Activated gamma-delta T cell treated with Interleukin-2 at 50 U/mL for 16 hours (primary cell): ENCODE results near the gene FMOD.
"Not testable (repeated sequence)": the region's sequence is repeated elsewhere in the genome, so short reads cannot be mapped to it uniquely, and the experiment has no call there.

Source experiments
- DNase-seq: peaks from one replicate; pipeline ENCODE4 v3.0.0-alpha.2; 2020

FMOD gene

DNA sequence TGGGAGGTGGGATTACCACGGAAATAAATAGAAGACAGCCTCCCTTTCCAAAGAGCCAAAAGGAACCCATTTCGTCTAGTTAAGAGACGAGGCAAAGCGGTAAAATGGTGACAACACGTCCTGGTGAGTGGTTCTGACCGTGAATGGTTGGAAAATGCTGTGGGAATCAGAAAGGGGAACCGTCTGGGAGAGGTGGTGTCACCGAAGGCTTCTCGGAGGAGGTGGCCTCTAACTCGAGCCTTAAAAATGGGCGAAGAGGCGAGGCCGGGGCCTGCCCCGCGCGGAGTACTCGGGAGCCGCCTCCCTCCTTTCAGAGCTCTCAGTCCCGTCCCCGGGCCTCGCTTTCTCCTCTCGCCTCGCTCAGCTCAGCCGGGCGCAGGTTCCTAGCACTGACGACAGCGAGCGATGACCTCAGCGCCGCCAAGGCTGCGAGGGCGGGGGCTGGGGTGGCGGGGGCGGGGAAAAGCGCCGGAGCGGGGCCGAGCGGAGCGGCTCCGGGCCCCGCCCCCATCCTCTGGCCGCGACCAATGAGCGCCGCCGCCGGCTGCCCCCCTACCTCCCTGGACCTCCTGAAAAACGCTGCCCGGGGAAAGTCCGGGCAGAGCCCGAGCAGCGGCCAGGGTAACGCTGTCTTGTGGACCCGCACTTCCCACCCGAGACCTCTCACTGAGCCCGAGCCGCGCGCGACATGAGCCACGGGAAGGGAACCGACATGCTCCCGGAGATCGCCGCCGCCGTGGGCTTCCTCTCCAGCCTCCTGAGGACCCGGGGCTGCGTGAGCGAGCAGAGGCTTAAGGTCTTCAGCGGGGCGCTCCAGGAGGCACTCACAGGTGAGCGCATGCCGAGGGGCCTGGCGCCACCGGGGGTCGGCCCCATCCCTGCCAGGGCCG is 45.8 kb downstream of the FMOD start, which contains the start of gene BTG2:
Gene BTG2, plus strand, starts transcription at position 601 of the 890 bp plus-strand sequence. Its CDS starts 88 bp downstream, at position 689.
- DNase-seq: peak; percentile 89

GRCh38 chr1:203304391-203304918 is 46.5 kb downstream of the FMOD start:
- no peak for DNase-seq

DNA sequence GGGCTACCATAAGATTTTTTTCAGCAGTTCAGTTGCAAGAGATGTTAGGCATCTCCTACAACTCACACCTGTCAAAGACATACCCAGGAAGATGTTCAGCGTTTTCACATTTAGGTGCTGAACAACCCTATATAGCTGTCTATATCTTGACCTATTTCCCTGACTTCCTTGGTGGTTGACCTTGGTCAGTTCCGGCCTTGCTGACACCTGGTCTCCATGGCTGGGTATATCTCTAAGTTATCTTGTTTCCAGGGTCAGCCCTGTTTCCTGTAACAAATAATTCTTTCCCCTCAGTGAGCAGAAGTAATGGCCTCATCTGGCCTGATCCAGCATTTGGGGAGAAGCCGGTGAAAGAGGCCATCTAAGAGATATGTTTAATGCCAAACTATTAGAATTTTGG is 48.0 kb downstream of the FMOD start:
- no peak for DNase-seq

- DNase-seq: no peak
Measured at GRCh38 chr1:203302456-203302855, 48.5 kb downstream of the FMOD start.

GRCh38 chr1:203301331-203301668 is 49.6 kb downstream of the FMOD start:
- no peak for DNase-seq

- no peak for DNase-seq
Measured at GRCh38 chr1:203300441-203301330, 50.2 kb downstream of the FMOD start.

DNA sequence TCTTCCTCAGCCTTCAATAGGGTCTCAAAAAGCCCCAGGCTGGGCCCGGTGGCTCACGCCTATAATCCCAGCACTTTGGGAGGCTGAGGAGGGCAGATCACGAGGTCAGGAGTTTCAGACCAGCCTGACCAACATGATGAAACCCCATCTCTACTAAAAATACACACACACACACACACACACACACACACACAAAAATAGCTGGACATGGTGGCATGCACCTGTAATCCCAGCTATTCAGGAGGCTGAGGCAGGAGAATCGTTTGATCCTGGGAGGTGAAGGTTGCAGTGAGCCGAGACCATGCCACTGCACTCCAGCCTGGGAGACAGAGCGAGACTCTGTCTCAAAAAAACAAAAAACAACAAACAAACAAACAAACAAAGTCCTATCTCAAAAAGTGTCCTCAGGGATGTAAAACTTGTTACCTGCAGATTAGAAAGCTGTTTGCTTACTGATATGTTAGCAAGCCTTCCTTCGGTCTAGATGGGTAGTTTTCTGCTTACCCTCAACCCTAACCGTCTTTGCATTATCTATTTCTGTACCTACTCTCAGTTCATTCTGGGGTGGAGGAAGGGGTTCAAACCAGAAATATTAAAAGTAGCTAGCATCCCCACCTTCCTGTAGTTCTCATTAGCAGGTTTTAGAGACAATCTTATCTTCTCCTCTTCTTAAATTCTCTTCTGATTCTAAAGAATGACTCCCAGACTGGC is 51.0 kb downstream of the FMOD start:
- not testable (repeated sequence) for DNase-seq

GRCh38 chr1:203299169-203299568 is 51.8 kb downstream of the FMOD start:
- DNase-seq: no peak

- no peak for DNase-seq
Measured at GRCh38 chr1:203296460-203297073, 54.4 kb downstream of the FMOD start.

- DNase-seq: no peak
Measured at GRCh38 chr1:203295796-203296195, 55.1 kb downstream of the FMOD start.

GRCh38 chr1:203291201-203292096 is 59.5 kb downstream of the FMOD start:
- DNase-seq: no peak
